ENCODE data around the gene ATP5F1A. TPM values are rescaled to one million over a fixed set of nuclear protein-coding genes. Genes with fewer than 3 reads are reported as not detected.

The ATP5F1A gene
- total RNA-seq, 1 experiment from 2014 or later = 298 TPM

- in situ Hi-C loops (cut with HindIII; ENCODE audit: low pct_unique_long_range_greater_than_20kb, low sequenced_read_pairs) = no loop called here
- ChIA-PET CTCF (no interaction called here), POLR2A (no interaction called here)
Measured at GRCh38 chr18:46054956-46055837, 42.9 kb downstream of the ATP5F1A start.

More at GRCh38 chr18:46054956-46055837, 42.9 kb downstream of the ATP5F1A start:
- Histone ChIP-seq H3K36me3 (ENCODE audit: control insufficient read depth, insufficient read depth, low read length) (no peaks in the 10 kb centered on the region), H3K27me3 (ENCODE audit: control insufficient read depth, insufficient read depth, low read length) (no peaks in the 10 kb centered on the region), H3K27ac (ENCODE audit: low read length) (no peak overlapping the region), H3K4me3 (ENCODE audit: low read depth in 2 of 2, low read length in 2 of 2) (no peak overlapping the region), H3K9me3 (ENCODE audit: control insufficient read depth, insufficient read depth, low read depth, low read length) (no peaks in the 10 kb centered on the region), H3K4me1 (ENCODE audit: control insufficient read depth, insufficient read depth, low read length) (no peaks in the 10 kb centered on the region)
- intact Hi-C loops (cut with micrococcal nuclease; ENCODE audit: unreplicated experiment) = no loop called here
- TF ChIP-seq SIN3A (IDR thresholded peaks at IDR 0.05; ENCODE audit: borderline replicate concordance, insufficient read depth, low read depth, low read length) = no peak
- no peak for TF ChIP-seq REST (IDR thresholded peaks at IDR 0.05; ENCODE audit: insufficient read depth in 1 of 2, low read depth in 2 of 2, low read length in 1 of 2)
- no peak for TF ChIP-seq CTCF (IDR thresholded peaks at IDR 0.05)
- TF ChIP-seq POLR2AphosphoS5 (IDR thresholded peaks at IDR 0.05; ENCODE audit: low read depth, low read length) = no peak
- TF ChIP-seq TCF7L2 (IDR thresholded peaks at IDR 0.05; ENCODE audit: low read depth, low read length) = no peak
- ATAC-seq (no peak), DNase-seq (ENCODE audit: low read depth, low spot score) (no peak)
- BruUV-seq (replicated peaks) = no TSS peak

Data from Panc1 (cell line).